Measurements from ENCODE around the gene KLHDC3.

The KLHDC3 gene

GRCh38 chr6:43058531-43058930 lies 44.5 kb downstream of the KLHDC3 start:
- no peak for TF ChIP-seq JUND (IDR thresholded peaks at IDR 0.05; ENCODE audit: low read depth)
- in situ Hi-C loops (cut with HindIII; ENCODE audit: low pct_unique_long_range_greater_than_20kb, low sequenced_read_pairs), result no loop called here
- DNase-seq (ENCODE audit: low read depth in 1 of 2, low spot score in 1 of 2), result no peak

- in situ Hi-C loops (cut with HindIII; ENCODE audit: low pct_unique_long_range_greater_than_20kb, low sequenced_read_pairs), result no loop called here
- no peak for TF ChIP-seq JUND (IDR thresholded peaks at IDR 0.05; ENCODE audit: low read depth)
- peak; percentile 99 for DNase-seq (ENCODE audit: low read depth in 1 of 2, low spot score in 1 of 2)
Measured at GRCh38 chr6:43059168-43060033, 45.4 kb downstream of the KLHDC3 start, which contains the start of the genes KLC4 and MRPL2. Gene KLC4 (plus strand): TSS chr6:43059631. CDS start chr6:43061336, 1,705 bp downstream. Gene MRPL2 (minus strand): TSS chr6:43059434. CDS start chr6:43059381, 53 bp downstream.

- TF ChIP-seq JUND (IDR thresholded peaks at IDR 0.05; ENCODE audit: low read depth), result no peak
- DNase-seq (ENCODE audit: low read depth in 1 of 2, low spot score in 1 of 2), result peak; percentile 72 to 81
- in situ Hi-C loops (cut with HindIII; ENCODE audit: low pct_unique_long_range_greater_than_20kb, low sequenced_read_pairs), result no loop called here
Measured at GRCh38 chr6:43060034-43060754, 46.1 kb downstream of the KLHDC3 start.

GRCh38 chr6:43060755-43061633 lies 46.9 kb downstream of the KLHDC3 start:
- DNase-seq (ENCODE audit: low read depth in 1 of 2, low spot score in 1 of 2), result no peak
- TF ChIP-seq JUND (IDR thresholded peaks at IDR 0.05; ENCODE audit: low read depth), result no peak
- in situ Hi-C loops (cut with HindIII; ENCODE audit: low pct_unique_long_range_greater_than_20kb, low sequenced_read_pairs), result no loop called here

- in situ Hi-C loops (cut with HindIII; ENCODE audit: low pct_unique_long_range_greater_than_20kb, low sequenced_read_pairs), result no loop called here
- no peak for TF ChIP-seq JUND (IDR thresholded peaks at IDR 0.05; ENCODE audit: low read depth)
- DNase-seq (ENCODE audit: low read depth in 1 of 2, low spot score in 1 of 2), result no peak
Measured at GRCh38 chr6:43061861-43062260, 47.8 kb downstream of the KLHDC3 start.

GRCh38 chr6:43062818-43063217 lies 48.8 kb downstream of the KLHDC3 start:
- TF ChIP-seq JUND (IDR thresholded peaks at IDR 0.05; ENCODE audit: low read depth), result no peak
- DNase-seq (ENCODE audit: low read depth in 1 of 2, low spot score in 1 of 2), result no peak
- in situ Hi-C loops (cut with HindIII; ENCODE audit: low pct_unique_long_range_greater_than_20kb, low sequenced_read_pairs), result no loop called here

- no peak for TF ChIP-seq JUND (IDR thresholded peaks at IDR 0.05; ENCODE audit: low read depth)
- peak; percentile 66 to 75 for DNase-seq (ENCODE audit: low read depth in 1 of 2, low spot score in 1 of 2)
- in situ Hi-C loops (cut with HindIII; ENCODE audit: low pct_unique_long_range_greater_than_20kb, low sequenced_read_pairs), result no loop called here
Measured at GRCh38 chr6:43070028-43070632, 56.1 kb downstream of the KLHDC3 start.

All from T47D (cell line).